Measurements from ENCODE around the gene CDCA4.
A peak's percentile ranks its signal among the peaks of the same experiment; 100 is the strongest.
"Not testable (repeated sequence)": the region's sequence is repeated elsewhere in the genome, so short reads cannot be mapped to it uniquely, and the experiment has no call there.

Gene CDCA4

DNA sequence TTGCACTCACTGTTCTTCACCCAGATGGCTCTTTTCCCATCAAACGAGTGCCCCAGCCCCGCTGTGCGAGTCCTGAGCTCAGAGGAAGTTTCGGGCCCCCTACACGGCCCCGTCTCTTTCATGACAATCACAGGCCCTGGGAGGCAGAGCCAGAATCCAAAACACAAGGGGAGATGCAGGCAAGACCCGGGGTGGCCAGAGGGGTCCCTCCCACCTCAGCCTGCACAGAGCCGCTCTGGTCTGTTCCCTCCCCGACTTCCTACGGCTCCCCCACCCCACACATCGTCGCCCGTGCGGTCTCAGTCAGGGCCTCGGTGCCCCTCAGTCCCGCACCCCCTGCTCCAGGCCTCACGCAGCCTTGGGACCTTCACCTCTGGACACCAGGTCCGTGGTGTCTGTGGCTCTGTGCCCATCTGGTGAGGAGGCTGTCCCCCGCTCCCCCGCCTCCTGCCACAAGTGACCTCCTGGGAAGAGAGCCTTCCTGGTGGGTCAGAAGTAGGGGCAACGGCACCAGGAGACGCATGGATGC lies 35.5 kb upstream of the CDCA4 start:
- no peak for DNase-seq

- no peak for DNase-seq
Measured at GRCh38 chr14:105055736-105056302, 34.9 kb upstream of the CDCA4 start.

DNA sequence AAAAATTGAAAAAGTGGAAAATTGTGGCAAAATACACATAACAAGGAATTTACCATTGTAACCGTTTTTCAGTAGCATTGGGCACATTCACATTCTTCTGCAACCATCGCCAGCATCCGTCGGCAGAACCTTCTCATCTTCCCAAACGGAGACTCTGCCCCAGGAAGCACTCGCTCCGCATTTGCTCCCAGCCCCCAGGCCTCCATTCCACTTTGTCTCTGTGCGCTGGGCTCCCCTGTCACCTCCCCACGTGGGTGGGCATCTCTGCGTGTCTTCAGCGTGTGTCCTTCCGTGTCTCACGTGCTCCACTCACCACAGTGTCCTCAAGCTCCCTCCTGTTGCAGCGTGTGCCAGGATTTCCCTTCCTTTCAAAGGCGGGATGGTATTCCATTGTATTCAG lies 34.5 kb upstream of the CDCA4 start:
- no peak for DNase-seq

- no peak for DNase-seq
Measured at GRCh38 chr14:105053996-105054395, 33.1 kb upstream of the CDCA4 start.

GRCh38 chr14:105053421-105053820 lies 32.5 kb upstream of the CDCA4 start:
- no peak for DNase-seq

DNA sequence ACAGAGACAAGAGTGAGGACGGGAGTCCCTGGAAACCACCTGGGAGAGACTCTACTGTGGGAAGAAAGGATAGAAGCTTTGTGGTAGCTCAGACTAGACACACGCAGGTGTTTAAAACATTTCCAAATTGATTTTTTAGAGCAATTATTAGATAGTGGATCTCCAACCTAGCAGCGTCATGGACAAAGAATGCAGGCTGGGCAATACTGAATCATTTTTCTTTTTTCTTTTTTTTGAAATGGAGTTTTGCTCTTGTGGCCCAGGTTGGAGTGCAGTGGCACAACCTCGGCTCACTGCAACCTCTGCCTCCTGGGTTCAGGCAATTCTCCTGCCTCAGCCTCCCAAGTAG lies 31.2 kb upstream of the CDCA4 start:
- DNase-seq, result no peak

DNA sequence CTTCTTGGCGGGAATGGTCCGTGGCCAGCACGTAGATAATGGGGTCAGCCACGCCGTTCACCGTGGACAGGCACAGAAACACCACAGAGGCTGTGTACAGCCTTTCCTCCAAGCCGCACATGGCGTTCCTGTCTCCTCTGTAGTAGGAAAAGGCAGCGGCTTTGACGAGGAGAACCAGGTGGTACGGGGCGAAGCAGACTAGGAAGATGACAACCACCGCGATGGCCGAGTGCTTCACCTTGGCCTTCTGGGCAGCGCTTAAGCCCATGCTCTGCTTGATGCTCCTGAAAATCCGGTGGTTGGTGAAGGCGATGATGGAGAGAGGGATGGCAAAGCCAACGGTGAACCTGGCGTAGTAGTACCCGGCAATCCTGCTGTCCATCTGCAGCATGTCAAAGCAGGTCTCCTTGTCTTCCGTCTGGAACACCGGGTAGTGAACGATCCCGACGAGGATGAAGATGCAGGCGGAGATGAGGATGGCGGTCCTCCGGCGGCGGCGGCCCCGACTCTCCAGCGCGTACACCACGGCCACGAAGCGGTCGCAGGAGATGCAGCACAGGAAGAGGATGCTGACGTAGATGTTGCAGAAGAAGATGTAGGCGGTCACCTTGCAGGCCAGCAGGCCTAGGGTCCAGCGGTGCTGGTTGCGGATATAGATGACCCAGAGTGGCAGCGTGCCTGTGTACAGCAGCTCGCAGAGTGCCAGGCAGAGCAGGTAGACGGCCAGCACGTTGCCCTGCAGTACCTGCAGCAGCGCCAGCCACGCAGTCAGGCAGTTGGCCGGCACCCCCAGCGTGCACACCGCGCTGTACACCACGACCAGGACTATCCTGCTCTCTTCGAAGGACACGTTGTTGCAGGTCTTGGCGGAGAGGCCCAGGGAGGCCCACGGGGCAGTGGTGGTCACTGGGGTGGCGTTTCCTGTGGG lies 30.6 kb upstream of the CDCA4 start:
- no peak for DNase-seq

DNA sequence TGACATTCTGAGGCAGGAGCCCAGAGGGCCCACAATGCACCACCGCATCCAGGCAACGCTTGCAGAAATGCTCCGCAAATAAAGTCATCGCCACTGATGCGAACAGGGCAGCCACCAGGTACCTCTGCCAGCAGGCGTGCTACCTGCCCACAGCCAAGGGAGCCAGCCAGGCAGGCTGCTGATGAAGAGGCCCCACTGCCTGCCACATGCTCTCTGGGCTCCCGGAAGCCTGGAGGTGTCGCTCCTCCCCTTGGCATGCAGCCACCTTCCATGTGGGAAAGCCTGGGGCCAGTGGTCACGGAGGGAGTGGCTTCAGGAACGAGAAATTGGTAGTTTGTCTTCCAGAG lies 29.6 kb upstream of the CDCA4 start:
- DNase-seq, result peak; percentile 51

- no peak for DNase-seq
Measured at GRCh38 chr14:105049753-105050550, 29.1 kb upstream of the CDCA4 start.

GRCh38 chr14:105047283-105048016 lies 26.6 kb upstream of the CDCA4 start:
- no peak for DNase-seq

DNA sequence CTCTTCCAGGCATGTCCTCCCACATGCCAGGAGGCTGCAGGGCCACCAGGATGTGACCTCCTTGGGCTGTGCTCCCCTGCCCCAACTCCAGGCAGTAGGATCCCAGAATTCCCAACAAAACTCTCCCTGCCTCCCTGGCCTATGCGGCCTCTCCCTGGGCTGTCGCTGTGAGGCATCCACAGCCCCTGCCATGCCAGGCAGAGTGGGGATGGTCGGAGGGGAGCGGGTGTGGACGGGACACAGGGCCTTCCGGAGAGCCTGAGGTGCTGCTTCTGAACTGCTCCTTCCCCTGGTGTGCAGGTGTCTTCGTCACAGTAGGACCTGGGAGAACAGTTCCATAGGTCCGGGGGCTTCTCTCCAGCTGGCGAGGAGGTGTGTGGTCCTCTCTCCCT lies 26.0 kb upstream of the CDCA4 start:
- DNase-seq, result no peak

- peak; percentile 76 for DNase-seq
Measured at GRCh38 chr14:105045710-105046326, 24.9 kb upstream of the CDCA4 start.

DNA sequence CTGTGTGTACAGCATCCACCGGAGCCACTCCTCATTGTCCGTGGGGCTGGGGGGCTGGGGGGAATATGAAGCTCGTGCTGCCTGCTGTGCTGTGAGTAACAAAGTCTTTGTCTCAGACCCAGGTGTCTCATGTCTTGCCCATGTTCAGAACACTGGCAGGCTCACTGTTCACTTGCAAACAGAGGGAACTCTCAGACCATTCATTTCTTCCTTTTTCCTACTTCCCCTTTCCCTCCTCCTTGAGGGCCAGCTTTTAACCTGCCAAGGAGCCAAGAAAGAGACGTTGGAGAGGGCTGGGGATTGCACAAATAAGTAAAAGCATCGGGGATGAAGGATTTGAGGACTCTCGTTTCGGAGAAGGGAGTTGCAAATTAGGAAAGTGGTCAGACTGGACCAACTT lies 22.8 kb upstream of the CDCA4 start:
- DNase-seq, result no peak

GRCh38 chr14:105042813-105043212 lies 21.9 kb upstream of the CDCA4 start:
- DNase-seq, result no peak

DNA sequence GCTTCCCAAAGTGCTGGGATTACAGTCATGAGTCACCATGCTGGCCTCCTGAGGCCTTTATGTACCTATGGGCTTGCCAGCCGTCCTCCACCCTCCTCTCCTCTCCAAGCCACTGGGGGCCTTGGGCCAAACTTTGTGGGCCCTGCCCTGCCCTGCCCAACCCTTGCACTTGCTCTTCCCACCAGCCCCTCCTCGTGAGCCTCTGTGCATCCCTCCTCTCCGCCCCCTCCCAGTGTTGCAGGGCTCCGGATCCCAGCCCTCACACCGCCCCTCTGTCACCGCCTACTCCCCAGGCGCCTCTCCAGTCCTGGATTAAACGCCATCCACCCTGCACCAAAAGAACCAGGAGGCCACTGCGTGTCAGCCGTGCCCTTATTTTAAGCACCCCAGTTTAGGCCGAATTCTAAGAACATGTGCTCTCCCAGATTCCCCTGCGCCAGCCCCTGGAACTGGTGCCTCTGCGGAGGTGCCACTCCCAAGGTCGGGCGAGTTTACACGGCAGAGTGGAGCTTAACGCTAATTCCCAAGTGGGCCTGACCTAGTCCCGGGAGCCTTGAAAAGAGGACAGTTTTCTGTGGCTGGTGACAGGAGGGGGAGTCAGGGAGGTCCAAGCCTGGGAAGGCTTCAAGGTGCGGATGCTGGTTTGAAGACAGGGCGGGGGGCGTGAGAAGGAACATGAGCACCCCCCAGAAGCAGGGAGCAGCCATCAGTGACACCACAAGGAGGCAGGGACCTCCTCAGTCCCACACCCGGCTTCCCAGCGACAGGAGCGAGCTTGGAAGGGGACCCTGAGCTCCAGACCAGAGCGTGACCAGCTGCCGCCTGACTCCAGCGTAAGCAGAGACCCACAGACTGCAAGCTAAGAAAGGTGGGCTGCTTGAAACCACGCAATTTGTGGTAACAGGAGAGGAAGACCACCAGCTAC lies 21.2 kb upstream of the CDCA4 start:
- DNase-seq, result no peak

DNA sequence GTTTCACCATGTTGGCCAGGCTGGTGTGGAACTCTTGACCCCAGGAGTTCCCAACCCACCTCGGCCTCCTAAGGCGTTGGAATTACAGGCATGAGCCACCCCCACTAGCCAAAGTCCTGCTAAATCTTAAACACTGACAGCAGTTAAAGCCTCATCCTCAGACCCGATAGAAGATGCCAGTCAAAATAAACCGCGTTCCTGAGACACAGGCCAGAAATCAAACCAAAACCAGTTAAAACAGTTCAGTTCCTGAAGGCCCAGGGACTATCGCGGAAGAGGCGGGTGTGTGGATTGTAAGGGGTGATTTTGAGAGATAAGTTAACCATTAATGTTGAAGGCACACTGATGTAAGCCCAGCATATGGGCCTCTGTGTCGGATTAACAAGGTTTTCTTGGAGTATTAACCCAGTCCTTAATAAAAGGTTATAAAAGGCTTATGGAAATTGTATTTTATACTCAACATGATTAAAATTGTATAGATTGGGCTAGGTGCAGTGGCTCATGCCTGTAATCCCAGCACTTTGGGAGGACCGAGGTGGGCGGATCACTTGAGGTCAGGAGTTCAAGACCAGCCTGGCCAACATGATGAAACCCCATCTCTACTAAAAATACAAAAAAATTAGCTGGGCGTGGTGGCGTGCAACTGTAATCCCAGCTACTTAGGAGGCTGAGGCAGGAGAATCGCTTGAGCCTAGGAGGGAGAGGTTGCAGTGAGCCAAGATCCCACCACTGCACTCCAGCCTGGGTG lies 18.7 kb upstream of the CDCA4 start:
- no peak for DNase-seq

- DNase-seq, result not testable (repeated sequence)
Measured at GRCh38 chr14:105035616-105036015, 14.7 kb upstream of the CDCA4 start.

GRCh38 chr14:105034315-105035039 lies 13.6 kb upstream of the CDCA4 start:
- no peak for DNase-seq

DNA sequence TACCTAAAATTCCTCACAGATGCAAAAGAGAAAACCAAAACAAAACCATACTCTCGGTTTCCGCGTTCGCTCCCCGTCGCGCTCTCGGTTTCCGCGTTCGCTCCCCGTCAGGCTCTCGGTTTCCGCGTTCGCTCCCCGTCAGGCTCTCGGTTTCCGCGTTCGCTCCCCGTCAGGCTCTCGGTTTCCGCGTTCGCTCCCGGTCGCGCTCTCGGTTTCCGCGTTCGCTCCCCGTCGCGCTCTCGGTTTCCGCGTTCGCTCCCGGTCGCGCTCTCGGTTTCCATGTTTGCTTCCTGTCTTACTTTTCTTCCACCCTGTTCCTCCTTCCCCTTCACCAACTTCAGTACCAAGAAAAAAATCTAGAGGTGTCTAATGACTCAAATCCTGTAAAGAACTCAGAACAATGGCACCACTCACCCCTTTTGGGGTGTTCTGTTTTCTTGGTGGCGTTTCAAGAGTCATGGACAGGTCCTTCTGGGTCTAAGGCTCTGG lies 12.6 kb upstream of the CDCA4 start:
- not testable (repeated sequence) for DNase-seq

- not testable (repeated sequence) for DNase-seq
Measured at GRCh38 chr14:105032451-105032901, 11.6 kb upstream of the CDCA4 start.
